OCI-M1 (cell line): ENCODE results near the gene DNMT3A.
"Not testable (repeated sequence)": the region's sequence is repeated elsewhere in the genome, so short reads cannot be mapped to it uniquely, and the experiment has no call there.

Experiments used
- DNase-seq: peaks from one replicate; lab custom pipeline; 2025; lab: John Stamatoyannopoulos, UW

DNMT3A gene

GRCh38 chr2:25234738-25235137 lies 107.0 kb downstream of the DNMT3A start:
- no peak for DNase-seq

GRCh38 chr2:25233916-25234605 lies 107.7 kb downstream of the DNMT3A start:
- DNase-seq = no peak

- no peak for DNase-seq
Observed at GRCh38 chr2:25232248-25232825, 109.4 kb downstream of the DNMT3A start.

- no peak for DNase-seq
Observed at GRCh38 chr2:25230948-25231311, 110.8 kb downstream of the DNMT3A start.

GRCh38 chr2:25230198-25230947 lies 111.4 kb downstream of the DNMT3A start:
- no peak for DNase-seq

- no peak for DNase-seq
Observed at GRCh38 chr2:25229279-25230197, 112.2 kb downstream of the DNMT3A start.

- DNase-seq = peak; percentile 90
Observed at GRCh38 chr2:25228848-25229278, 112.9 kb downstream of the DNMT3A start.

- DNase-seq = no peak
Observed at GRCh38 chr2:25227576-25227975, 114.1 kb downstream of the DNMT3A start.

- DNase-seq = no peak
Observed at GRCh38 chr2:25226827-25227226, 114.9 kb downstream of the DNMT3A start.

- peak; percentile 16 for DNase-seq
Observed at GRCh38 chr2:25222477-25223121, 119.1 kb downstream of the DNMT3A start.

- DNase-seq = no peak
Observed at GRCh38 chr2:25221579-25221978, 120.1 kb downstream of the DNMT3A start.

GRCh38 chr2:25220313-25220712 lies 121.4 kb downstream of the DNMT3A start:
- DNase-seq = no peak

- DNase-seq = no peak
Observed at GRCh38 chr2:25219621-25220020, 122.1 kb downstream of the DNMT3A start.

GRCh38 chr2:25218100-25218499 lies 123.6 kb downstream of the DNMT3A start:
- no peak for DNase-seq

GRCh38 chr2:25215948-25216679 lies 125.6 kb downstream of the DNMT3A start:
- no peak for DNase-seq

- no peak for DNase-seq
Observed at GRCh38 chr2:25215232-25215631, 126.5 kb downstream of the DNMT3A start.

GRCh38 chr2:25213229-25213628 lies 128.5 kb downstream of the DNMT3A start:
- no peak for DNase-seq

GRCh38 chr2:25210923-25211322 lies 130.8 kb downstream of the DNMT3A start:
- DNase-seq = not testable (repeated sequence)

GRCh38 chr2:25207078-25207545 lies 134.6 kb downstream of the DNMT3A start:
- no peak for DNase-seq

- DNase-seq = no peak
Observed at GRCh38 chr2:25204190-25204838, 137.4 kb downstream of the DNMT3A start.
